Head of caudate nucleus (tissue), 42 donors: ENCODE results near the gene NOD1.

ENCODE experiments used
- DNase-seq, 42 donors: peaks; one replicate each; pipeline versions ENCODE4 v3.0.0 to v3.0.0-alpha.2; 2020 to 2021; ENCODE audit warnings: mixed read lengths in 7 of 42
- intact Hi-C: fragments of 100-400 bp; cut with DNase I; formaldehyde crosslinking; loops from one replicate; pipeline ENCODE4 v1.15.0; 2022

Gene NOD1

GRCh38 chr7:30472784-30473775 is 5.5 kb downstream of the NOD1 start:
- intact Hi-C loops = no loop called here
- peak in 2 of 42 donors; percentile 16 to 31 for DNase-seq

DNA sequence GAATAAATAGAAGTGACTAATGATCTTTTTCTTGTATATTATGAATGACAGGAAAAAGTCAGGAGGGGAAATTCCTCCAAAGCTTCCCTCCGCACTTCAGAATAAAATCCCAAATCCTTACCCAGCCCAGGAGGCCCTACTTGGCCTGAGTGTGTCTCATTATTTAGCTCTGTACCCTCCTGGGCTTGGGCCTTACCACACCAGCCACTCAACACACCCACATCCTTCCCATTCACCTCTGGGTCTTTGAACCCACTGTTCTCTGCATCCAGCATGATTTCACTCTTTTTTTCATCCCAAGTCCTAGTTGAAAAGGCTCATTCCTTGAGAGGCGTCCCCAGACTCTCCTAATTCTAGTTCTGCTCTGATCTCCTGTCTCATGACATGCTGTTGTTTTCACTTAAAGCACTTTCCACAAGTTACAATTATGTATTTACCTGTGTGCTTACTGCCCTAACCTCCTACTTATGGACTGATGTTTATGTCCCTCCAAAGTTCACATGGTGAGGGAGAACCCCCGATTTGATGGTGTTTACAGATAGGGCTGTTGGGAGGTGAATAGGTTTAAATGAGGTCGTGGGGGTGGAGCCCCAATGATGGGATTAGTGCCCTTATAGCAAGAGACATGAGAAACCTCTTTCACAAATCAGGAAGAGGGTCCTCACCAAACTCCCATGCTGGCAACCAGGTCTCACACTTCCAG is 6.4 kb downstream of the NOD1 start:
- DNase-seq = peak in 2 of 42 donors; percentile 12 to 14
- intact Hi-C loops = no loop called here

- DNase-seq = peak in 1 of 42 donors; percentile 27
- intact Hi-C loops = no loop called here
These were observed 7.4 kb downstream of the NOD1 start for GRCh38 chr7:30471205-30471604.

DNA sequence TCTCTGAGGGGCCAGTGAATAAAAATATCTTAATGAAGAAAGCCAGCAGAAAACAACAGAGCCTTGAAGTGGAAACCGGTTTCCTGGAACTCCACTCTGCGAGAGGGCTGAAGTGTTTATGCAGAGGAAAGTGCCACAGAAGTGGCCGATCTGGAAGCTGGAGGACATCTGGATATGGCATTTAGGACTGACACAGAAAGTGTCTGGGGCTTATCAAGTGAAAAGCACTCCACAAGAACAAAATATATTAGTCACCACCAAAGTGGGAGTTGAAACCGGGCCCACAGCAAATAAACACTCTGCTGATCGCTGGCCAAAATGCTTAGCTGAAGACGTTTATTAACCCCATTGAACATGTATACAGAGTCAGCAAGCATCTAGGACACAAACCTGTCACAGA is 7.8 kb downstream of the NOD1 start:
- DNase-seq = peak in 2 of 42 donors; percentile 44 to 61
- intact Hi-C loops = no loop called here

- intact Hi-C loops = no loop called here
- DNase-seq = peak in 1 of 42 donors; percentile 44
These were observed 8.3 kb downstream of the NOD1 start for GRCh38 chr7:30470163-30470770.

GRCh38 chr7:30469303-30469702 is 9.3 kb downstream of the NOD1 start:
- intact Hi-C loops = no loop called here
- peak in 24 of 42 donors; percentile 10 to 76 (median 36) for DNase-seq

- peak in 2 of 42 donors; percentile 31 to 37 for DNase-seq
- intact Hi-C loops = no loop called here
These were observed 9.8 kb downstream of the NOD1 start for GRCh38 chr7:30468791-30469190.

DNA sequence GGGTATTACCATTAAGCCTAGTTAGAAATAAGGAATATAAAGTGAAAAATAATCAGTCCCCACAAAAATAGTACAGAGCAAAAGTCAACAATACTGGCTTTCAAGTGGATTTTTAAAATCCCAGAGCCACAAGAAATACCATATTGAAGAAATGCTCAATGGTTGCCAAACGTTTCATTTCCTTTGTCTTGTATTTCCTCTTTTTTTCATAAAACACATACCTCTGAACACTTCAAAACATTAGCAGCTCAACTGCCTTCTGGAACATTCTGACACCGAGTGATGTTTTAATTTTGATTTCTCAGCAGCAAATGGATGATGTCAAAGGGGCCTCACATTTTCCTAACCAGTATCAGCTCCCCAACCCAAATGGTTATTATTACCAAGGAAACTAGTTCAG is 10.5 kb downstream of the NOD1 start:
- intact Hi-C loops = no loop called here
- peak in 1 of 42 donors; percentile 12 for DNase-seq

GRCh38 chr7:30467271-30467670 is 11.3 kb downstream of the NOD1 start:
- peak in 1 of 42 donors; percentile 10 for DNase-seq
- intact Hi-C loops = no loop called here

DNA sequence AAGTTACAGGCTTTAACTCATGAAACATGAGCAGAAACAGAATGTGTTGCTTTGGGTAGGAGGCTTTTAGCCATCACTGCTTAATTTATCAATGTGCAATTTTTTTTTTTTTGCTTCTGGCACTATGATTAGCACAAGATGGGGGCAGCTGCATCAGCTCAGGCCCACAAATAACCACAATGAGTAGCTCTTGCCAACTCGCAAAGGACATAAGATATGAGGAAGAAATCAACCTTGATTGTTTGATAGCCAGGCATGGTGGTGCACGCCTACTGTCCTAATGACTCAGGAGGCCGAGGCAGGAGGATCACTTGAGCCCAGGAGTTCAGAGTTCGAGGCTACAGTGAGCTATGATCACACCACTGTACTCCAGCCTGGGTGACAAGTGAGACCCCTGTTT is 12.3 kb downstream of the NOD1 start:
- intact Hi-C loops = no loop called here
- no peak for DNase-seq

DNA sequence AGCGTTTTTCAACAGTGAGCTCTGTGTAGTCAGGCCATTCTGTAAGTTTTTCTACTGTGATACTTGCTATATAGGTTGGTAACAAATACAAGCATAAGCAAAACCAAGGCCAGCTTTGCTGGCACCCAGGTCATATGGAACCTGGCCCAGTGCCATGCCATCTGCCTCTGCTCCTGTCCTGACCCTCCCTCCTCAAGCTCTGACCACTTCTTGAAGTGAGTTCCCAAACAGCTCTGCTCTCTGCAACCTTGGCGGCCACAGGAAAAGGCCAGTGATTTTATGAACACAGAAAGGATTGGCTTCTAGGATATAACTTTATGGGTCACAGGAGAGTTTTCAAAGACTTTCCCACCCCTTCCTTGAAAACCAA is 12.8 kb downstream of the NOD1 start:
- intact Hi-C loops = no loop called here
- DNase-seq = no peak

GRCh38 chr7:30465046-30465810 is 13.4 kb downstream of the NOD1 start:
- intact Hi-C loops = no loop called here
- no peak for DNase-seq

DNA sequence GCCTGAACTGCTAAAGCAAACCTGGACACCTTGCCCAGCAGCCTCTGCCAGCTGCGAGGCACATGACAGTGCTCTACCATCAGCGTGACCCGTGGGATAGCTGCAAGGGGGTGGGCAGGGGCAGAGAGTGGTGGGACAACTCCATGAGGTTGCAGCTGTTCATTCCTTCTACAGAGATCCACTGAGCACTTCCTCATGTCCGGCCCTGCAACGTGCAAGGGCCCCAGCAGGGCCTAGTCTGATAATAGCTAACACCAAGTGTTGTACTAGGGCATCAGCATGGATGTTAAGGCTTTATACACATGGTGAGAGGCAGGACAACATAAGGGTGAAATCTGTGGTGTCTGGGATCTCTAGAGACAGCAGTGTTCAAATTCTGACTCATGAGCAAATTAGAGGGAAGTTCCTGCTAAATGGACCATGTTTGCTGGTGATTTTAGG is 14.3 kb downstream of the NOD1 start:
- DNase-seq = no peak
- intact Hi-C loops = no loop called here

- no peak for DNase-seq
- intact Hi-C loops = no loop called here
These were observed 15.0 kb downstream of the NOD1 start for GRCh38 chr7:30463405-30464145.

GRCh38 chr7:30462179-30462578 is 16.4 kb downstream of the NOD1 start:
- intact Hi-C loops = no loop called here
- no peak for DNase-seq

DNA sequence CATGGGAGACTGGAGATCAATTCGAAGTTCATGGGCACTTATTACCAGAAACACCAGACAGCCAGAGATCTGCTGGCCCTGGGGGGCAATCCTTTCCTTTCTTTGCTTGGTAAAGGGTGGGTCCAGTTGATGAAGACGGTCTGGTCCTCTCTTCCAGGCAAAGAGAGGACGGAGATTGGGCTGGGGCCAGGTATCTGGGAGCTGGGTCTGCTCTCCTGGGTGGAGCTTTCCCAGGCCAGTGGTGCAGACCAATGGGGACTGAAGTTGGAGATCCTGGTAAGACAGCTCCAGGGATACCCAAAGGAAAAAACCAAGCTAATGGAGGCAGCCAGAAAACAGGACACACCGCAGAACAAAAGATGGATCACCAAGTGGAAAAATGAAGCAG is 18.3 kb downstream of the NOD1 start:
- no peak for DNase-seq
- intact Hi-C loops = no loop called here

DNA sequence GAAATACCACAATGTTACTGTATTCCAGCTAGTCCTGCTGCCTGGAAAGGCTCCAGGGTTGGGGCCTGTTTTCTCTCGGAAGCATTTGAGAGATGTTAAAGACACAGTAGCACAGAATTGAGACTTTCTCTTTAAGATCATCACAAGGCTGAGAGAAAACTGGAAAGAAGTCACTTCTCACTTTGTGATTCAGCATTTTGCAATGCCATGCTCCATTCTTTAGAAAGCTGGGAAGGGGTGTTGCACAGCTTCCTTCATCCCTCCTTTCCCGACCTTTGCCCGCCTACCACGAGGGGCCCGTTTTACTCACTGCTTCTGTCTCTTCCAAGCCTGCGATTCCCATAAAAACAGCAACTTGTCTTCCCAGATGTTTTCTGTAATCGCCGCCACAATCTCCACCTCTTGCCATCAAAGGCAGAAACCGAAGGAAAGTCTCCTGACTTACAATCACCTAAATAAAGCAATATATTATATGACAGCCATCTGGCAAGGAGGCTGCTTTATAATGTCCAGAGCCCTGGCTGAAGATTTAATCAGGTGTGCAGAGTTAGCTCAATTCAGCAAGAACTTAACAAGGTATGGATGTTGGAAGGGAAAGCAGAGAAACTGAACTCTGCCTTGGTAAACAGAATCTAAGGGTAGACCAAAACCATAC is 18.9 kb downstream of the NOD1 start:
- peak in 3 of 42 donors; percentile 32 to 54 (median 47) for DNase-seq
- intact Hi-C loops = no loop called here

- no peak for DNase-seq
- intact Hi-C loops = no loop called here
These were observed 20.3 kb downstream of the NOD1 start for GRCh38 chr7:30458311-30458710.
